Dorsolateral prefrontal cortex (tissue), 118 donors: ENCODE measurements around the gene SELENOM. TPM values are rescaled to one million over a fixed set of nuclear protein-coding genes. Genes with fewer than 3 reads are reported as not detected.

ENCODE experiments used
- total RNA-seq, 120 experiments: library from RNA; stranded (reverse); gene quantifications; one replicate each; pipeline versions ENCODE4 v1.2.3 to v1.2.4, GENCODE V29; 2022

SELENOM gene
- total RNA-seq, 120 experiments from 2014 or later, result 76.0 to 161 (median 116) TPM

Other genes with a start within 250 kb of the SELENOM start
- 10 to 100 TPM; 16.1 to 38.0 (median 24.2) TPM for gene MORC2, start 138.8 kb downstream of the SELENOM start, total RNA-seq
- 10 to 100 TPM; 56.3 to 90.8 (median 71.5) TPM for gene TUG1, start 138.3 kb downstream of the SELENOM start, total RNA-seq
- gene SMTN, start 26.2 kb downstream of the SELENOM start, total RNA-seq, result 100 to 1,000 TPM in 2 of 120 experiments, 10 to 100 TPM in 118; 12.5 to 186 (median 28.4) TPM
- gene INPP5J, start 15.4 kb upstream of the SELENOM start, total RNA-seq, result 10 to 100 TPM in 117 of 120 experiments, 1 to 10 TPM in 3; 5.2 to 32.6 (median 18.5) TPM
- 1 to 10 TPM in 1 of 120 experiments, under 1 TPM in 41, not detected in 78; 0.15 to 1.2 (median 0.27) TPM for gene PLA2G3, start 32.9 kb upstream of the SELENOM start, total RNA-seq
- 10 to 100 TPM; 22.8 to 55.7 (median 30.8) TPM for gene RNF185, start 52.6 kb upstream of the SELENOM start, total RNA-seq
- gene LIMK2, start 104.7 kb upstream of the SELENOM start, total RNA-seq, result 100 to 1,000 TPM in 1 of 120 experiments, 10 to 100 TPM in 119; 16.4 to 108 (median 33.1) TPM
- gene PIK3IP1, start 184.9 kb upstream of the SELENOM start, total RNA-seq, result 10 to 100 TPM; 30.3 to 94.4 (median 54.6) TPM
- gene PATZ1, start 238.8 kb upstream of the SELENOM start, total RNA-seq, result 10 to 100 TPM; 15.7 to 39.3 (median 23.2) TPM